Measurements from ENCODE around the gene AHSP. TPM values are rescaled to one million over a fixed set of nuclear protein-coding genes. Genes with fewer than 3 reads are reported as not detected.

AHSP gene
- polyA plus RNA-seq, 4 donors: 1.9 TPM; not detected in 3

- H3K4me3 ChIP-seq (ENCODE audit: low read depth in 1 of 3, low read length in 3 of 3): peak overlapping the region in 1 of 3 donors; percentile 17
- H3K4me1 ChIP-seq (ENCODE audit: control insufficient read depth in 3 of 3, insufficient read depth in 2 of 3, low read depth in 1 of 3, low read length in 2 of 3): no peaks in the 10 kb centered on the region
- no peaks in the 10 kb centered on the region for H3K36me3 ChIP-seq (ENCODE audit: control insufficient read depth in 3 of 3, insufficient read depth in 2 of 3, low read depth in 1 of 3, low read length in 3 of 3)
- 23 to 33% (median 32%) methylated on average over 17 of the region's 17 CpGs for WGBS, 3 donors
- FAIRE-seq (no peak), DNase-seq (no peak)
- no peak overlapping the region for H3K27ac ChIP-seq (ENCODE audit: low read depth in 1 of 3, low read length in 2 of 3)
- H3K27me3 ChIP-seq (ENCODE audit: control insufficient read depth in 3 of 3, insufficient read depth in 3 of 3, low read length in 3 of 3): peaks cover 0 to 31% (median 9%) of the 10 kb centered on the region in 3 donors
- H3K9me3 ChIP-seq (ENCODE audit: control insufficient read depth in 2 of 2, insufficient read depth in 1 of 2, low read depth in 1 of 2, low read length in 1 of 2): no peaks in the 10 kb centered on the region
Observed at GRCh38 chr16:31529937-31530312, 2.2 kb downstream of the AHSP start.

- Histone ChIP-seq H3K4me1 (ENCODE audit: control insufficient read depth in 3 of 3, insufficient read depth in 2 of 3, low read depth in 1 of 3, low read length in 2 of 3) (no peaks in the 10 kb centered on the region), H3K27me3 (ENCODE audit: control insufficient read depth in 3 of 3, insufficient read depth in 3 of 3, low read length in 3 of 3) (peaks cover 0 to 33% (median 11%) of the 10 kb centered on the region in 3 donors), H3K9me3 (ENCODE audit: control insufficient read depth in 2 of 2, insufficient read depth in 1 of 2, low read depth in 1 of 2, low read length in 1 of 2) (no peaks in the 10 kb centered on the region), H3K4me3 (ENCODE audit: low read depth in 1 of 3, low read length in 3 of 3) (no peak overlapping the region), H3K27ac (ENCODE audit: low read depth in 1 of 3, low read length in 2 of 3) (no peak overlapping the region), H3K36me3 (ENCODE audit: control insufficient read depth in 3 of 3, insufficient read depth in 2 of 3, low read depth in 1 of 3, low read length in 3 of 3) (no peaks in the 10 kb centered on the region)
- FAIRE-seq: no peak
- no peak for DNase-seq
- WGBS, 3 donors: 57 to 67% (median 64%) methylated on average over 5 of the region's 5 CpGs
Observed at GRCh38 chr16:31530405-31530804, 2.7 kb downstream of the AHSP start.

GRCh38 chr16:31531096-31531495, 3.4 kb downstream of the AHSP start:
- H3K27ac ChIP-seq (ENCODE audit: low read depth in 1 of 3, low read length in 2 of 3): no peak overlapping the region
- DNase-seq (no peak), FAIRE-seq (no peak)
- no peaks in the 10 kb centered on the region for H3K4me1 ChIP-seq (ENCODE audit: control insufficient read depth in 3 of 3, insufficient read depth in 2 of 3, low read depth in 1 of 3, low read length in 2 of 3)
- H3K36me3 ChIP-seq (ENCODE audit: control insufficient read depth in 3 of 3, insufficient read depth in 2 of 3, low read depth in 1 of 3, low read length in 3 of 3): no peaks in the 10 kb centered on the region
- peaks cover 0 to 33% (median 12%) of the 10 kb centered on the region in 3 donors for H3K27me3 ChIP-seq (ENCODE audit: control insufficient read depth in 3 of 3, insufficient read depth in 3 of 3, low read length in 3 of 3)
- H3K4me3 ChIP-seq (ENCODE audit: low read depth in 1 of 3, low read length in 3 of 3): no peak overlapping the region
- WGBS, 3 donors: 87 to 100% (median 91%) methylated on average over 1 of the region's 1 CpG
- H3K9me3 ChIP-seq (ENCODE audit: control insufficient read depth in 2 of 2, insufficient read depth in 1 of 2, low read depth in 1 of 2, low read length in 1 of 2): no peaks in the 10 kb centered on the region

- Histone ChIP-seq H3K4me1 (ENCODE audit: control insufficient read depth in 3 of 3, insufficient read depth in 2 of 3, low read depth in 1 of 3, low read length in 2 of 3) (no peaks in the 10 kb centered on the region), H3K27ac (ENCODE audit: low read depth in 1 of 3, low read length in 2 of 3) (no peak overlapping the region), H3K27me3 (ENCODE audit: control insufficient read depth in 3 of 3, insufficient read depth in 3 of 3, low read length in 3 of 3) (peaks cover 0 to 36% (median 16%) of the 10 kb centered on the region in 3 donors), H3K9me3 (ENCODE audit: control insufficient read depth in 2 of 2, insufficient read depth in 1 of 2, low read depth in 1 of 2, low read length in 1 of 2) (no peaks in the 10 kb centered on the region), H3K36me3 (ENCODE audit: control insufficient read depth in 3 of 3, insufficient read depth in 2 of 3, low read depth in 1 of 3, low read length in 3 of 3) (no peaks in the 10 kb centered on the region), H3K4me3 (ENCODE audit: low read depth in 1 of 3, low read length in 3 of 3) (no peak overlapping the region)
- no peak for FAIRE-seq
- peak in 1 of 2 donors; percentile 5 for DNase-seq
- WGBS, 3 donors: 5 to 47% (median 21%) methylated on average over 2 of the region's 2 CpGs
Observed at GRCh38 chr16:31532120-31532519, 4.4 kb downstream of the AHSP start.

GRCh38 chr16:31532896-31533295, 5.2 kb downstream of the AHSP start:
- WGBS, 3 donors: 88 to 97% (median 92%) methylated on average over 4 of the region's 4 CpGs
- Histone ChIP-seq H3K36me3 (ENCODE audit: control insufficient read depth in 3 of 3, insufficient read depth in 2 of 3, low read depth in 1 of 3, low read length in 3 of 3) (no peaks in the 10 kb centered on the region), H3K4me3 (ENCODE audit: low read depth in 1 of 3, low read length in 3 of 3) (no peak overlapping the region), H3K4me1 (ENCODE audit: control insufficient read depth in 3 of 3, insufficient read depth in 2 of 3, low read depth in 1 of 3, low read length in 2 of 3) (no peaks in the 10 kb centered on the region), H3K27ac (ENCODE audit: low read depth in 1 of 3, low read length in 2 of 3) (no peak overlapping the region), H3K27me3 (ENCODE audit: control insufficient read depth in 3 of 3, insufficient read depth in 3 of 3, low read length in 3 of 3) (peaks cover 0 to 32% (median 19%) of the 10 kb centered on the region in 3 donors), H3K9me3 (ENCODE audit: control insufficient read depth in 2 of 2, insufficient read depth in 1 of 2, low read depth in 1 of 2, low read length in 1 of 2) (no peaks in the 10 kb centered on the region)
- no peak for DNase-seq
- FAIRE-seq: no peak

- WGBS, 3 donors: 9 to 24% (median 11%) methylated on average over 9 of the region's 9 CpGs
- Histone ChIP-seq H3K9me3 (ENCODE audit: control insufficient read depth in 2 of 2, insufficient read depth in 1 of 2, low read depth in 1 of 2, low read length in 1 of 2) (peaks cover 0 to 8% of the 10 kb centered on the region in 2 donors), H3K4me3 (ENCODE audit: low read depth in 1 of 3, low read length in 3 of 3) (no peak overlapping the region), H3K27ac (ENCODE audit: low read depth in 1 of 3, low read length in 2 of 3) (no peak overlapping the region), H3K27me3 (ENCODE audit: control insufficient read depth in 3 of 3, insufficient read depth in 3 of 3, low read length in 3 of 3) (peaks cover 0 to 14% (median 9%) of the 10 kb centered on the region in 3 donors), H3K36me3 (ENCODE audit: control insufficient read depth in 3 of 3, insufficient read depth in 2 of 3, low read depth in 1 of 3, low read length in 3 of 3) (no peaks in the 10 kb centered on the region), H3K4me1 (ENCODE audit: control insufficient read depth in 3 of 3, insufficient read depth in 2 of 3, low read depth in 1 of 3, low read length in 2 of 3) (no peaks in the 10 kb centered on the region)
- DNase-seq (peak in 1 of 2 donors; percentile 30), FAIRE-seq (no peak)
Observed at GRCh38 chr16:31535737-31536136, 8.0 kb downstream of the AHSP start.

GRCh38 chr16:31536804-31537361, 9.2 kb downstream of the AHSP start:
- Histone ChIP-seq H3K4me1 (ENCODE audit: control insufficient read depth in 3 of 3, insufficient read depth in 2 of 3, low read depth in 1 of 3, low read length in 2 of 3) (no peaks in the 10 kb centered on the region), H3K27ac (ENCODE audit: low read depth in 1 of 3, low read length in 2 of 3) (no peak overlapping the region), H3K27me3 (ENCODE audit: control insufficient read depth in 3 of 3, insufficient read depth in 3 of 3, low read length in 3 of 3) (peaks cover 0 to 11% (median 9%) of the 10 kb centered on the region in 3 donors), H3K9me3 (ENCODE audit: control insufficient read depth in 2 of 2, insufficient read depth in 1 of 2, low read depth in 1 of 2, low read length in 1 of 2) (peaks cover 0 to 8% of the 10 kb centered on the region in 2 donors), H3K36me3 (ENCODE audit: control insufficient read depth in 3 of 3, insufficient read depth in 2 of 3, low read depth in 1 of 3, low read length in 3 of 3) (no peaks in the 10 kb centered on the region), H3K4me3 (ENCODE audit: low read depth in 1 of 3, low read length in 3 of 3) (no peak overlapping the region)
- WGBS, 3 donors: 71 to 77% (median 75%) methylated on average over 19 to 21 of the region's 21 CpGs
- DNase-seq: no peak
- no peak for FAIRE-seq

GRCh38 chr16:31537362-31538242, 9.9 kb downstream of the AHSP start:
- WGBS, 3 donors: 6 to 10% (median 6%) methylated on average over 48 to 57 of the region's 57 CpGs
- H3K4me3 ChIP-seq (ENCODE audit: low read depth in 1 of 3, low read length in 3 of 3): peak overlapping the region in 2 of 3 donors; percentile 13 to 26
- H3K27ac ChIP-seq (ENCODE audit: low read depth in 1 of 3, low read length in 2 of 3): no peak overlapping the region
- no peaks in the 10 kb centered on the region for H3K4me1 ChIP-seq (ENCODE audit: control insufficient read depth in 3 of 3, insufficient read depth in 2 of 3, low read depth in 1 of 3, low read length in 2 of 3)
- FAIRE-seq: no peak
- peaks cover 0 to 8% of the 10 kb centered on the region in 2 donors for H3K9me3 ChIP-seq (ENCODE audit: control insufficient read depth in 2 of 2, insufficient read depth in 1 of 2, low read depth in 1 of 2, low read length in 1 of 2)
- H3K36me3 ChIP-seq (ENCODE audit: control insufficient read depth in 3 of 3, insufficient read depth in 2 of 3, low read depth in 1 of 3, low read length in 3 of 3): no peaks in the 10 kb centered on the region
- peaks cover 0 to 9% (median 9%) of the 10 kb centered on the region in 3 donors for H3K27me3 ChIP-seq (ENCODE audit: control insufficient read depth in 3 of 3, insufficient read depth in 3 of 3, low read length in 3 of 3)
- peak in 1 of 2 donors; percentile 32 for DNase-seq
